ENCODE data around the gene ELP5. TPM values are rescaled to one million over a fixed set of nuclear protein-coding genes. Genes with fewer than 3 reads are reported as not detected.
A peak's percentile ranks its signal among the peaks of the same experiment; 100 is the strongest.

ELP5 gene
- total and polyA plus RNA-seq, 2 donors (not counting 3 experiments of a cell fraction or from before 2014, with no cell fraction given) = 44.4 to 54.7 TPM

DNA sequence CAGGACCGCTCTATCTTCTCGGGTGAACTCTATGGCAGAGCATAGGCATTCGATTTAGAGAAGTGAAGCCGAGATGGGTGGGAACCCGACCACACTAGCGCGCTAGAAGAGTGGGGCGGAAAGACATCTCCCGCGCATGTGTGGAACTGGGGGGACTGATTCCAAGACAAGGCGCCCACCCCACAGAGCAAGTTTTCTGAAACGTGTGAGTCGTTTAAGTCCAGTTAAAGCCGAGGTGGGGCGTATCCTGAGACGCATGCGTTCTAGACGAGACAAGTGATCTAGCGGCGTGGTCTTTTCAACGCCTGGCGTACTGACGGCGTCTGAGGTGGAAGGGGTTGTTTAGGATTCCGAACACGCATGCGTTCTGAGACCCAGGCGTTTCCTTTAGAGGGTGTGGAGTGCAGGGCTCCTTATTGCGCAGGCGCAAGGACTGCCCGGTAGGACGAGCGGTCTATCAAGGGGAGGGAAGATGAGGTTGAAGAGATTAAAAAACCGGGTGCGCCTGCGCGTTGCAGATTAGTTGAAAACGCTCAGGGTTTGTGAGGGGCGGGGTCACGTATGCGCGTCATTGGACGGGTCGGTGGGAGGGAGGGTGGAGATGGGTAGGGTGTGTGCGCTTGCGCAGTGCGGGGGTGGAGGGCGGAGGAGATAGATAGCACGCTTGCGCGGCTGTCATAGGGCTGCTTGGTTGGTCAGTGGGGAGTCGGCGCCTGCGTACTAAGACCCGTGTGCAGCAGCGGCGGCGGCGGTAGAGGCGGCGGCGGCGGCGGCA lies 55.1 kb downstream of the ELP5 start, which contains the start of gene EIF5A:
Gene EIF5A (plus strand): TSS at position 718 of the 775 bp plus-strand sequence. CDS start 2,008 bp downstream, outside the sequence.
- Histone ChIP-seq H3K79me2 (ENCODE audit: control insufficient read depth, insufficient read depth, low read length) (peaks cover 43% of the 10 kb centered on the region), H3K36me3 (ENCODE audit: control insufficient read depth in 2 of 2, extremely low read depth in 1 of 2, insufficient read depth in 2 of 2, low read length in 2 of 2) (peaks cover 22% of the 10 kb centered on the region in 2 experiments), H3K9me3 (replicated peaks; ENCODE audit: control insufficient read depth, insufficient read depth, low read length) (no peaks in the 10 kb centered on the region), H3K4me1 (ENCODE audit: control insufficient read depth, extremely low read depth, insufficient read depth, low read length) (peaks cover 12% of the 10 kb centered on the region), H3K4me3 (replicated peaks in 1 of 3; ENCODE audit: insufficient read depth in 1 of 3, low read depth in 1 of 3, low read length in 3 of 3) (peak within 1 kb of the TSS; percentile 71 to 93 (median 87)), H3K9me1 (replicated peaks; ENCODE audit: control insufficient read depth, extremely low read depth, insufficient read depth, low read length) (no peaks in the 10 kb centered on the region), H4K20me1 (replicated peaks; ENCODE audit: control insufficient read depth, extremely low read depth, insufficient read depth, low read length) (peaks cover 4% of the 10 kb centered on the region), H3K9ac (replicated peaks; ENCODE audit: extremely low read depth, insufficient read depth, low read length) (peak within 1 kb of the TSS; percentile 97), H3K4me2 (ENCODE audit: insufficient read depth, low read length) (peak within 1 kb of the TSS; percentile 80), H2AFZ (ENCODE audit: low read depth, low read length) (peak within 1 kb of the TSS; percentile 53), H3K27me3 (ENCODE audit: control insufficient read depth in 2 of 2, insufficient read depth in 2 of 2, low read length in 2 of 2) (no peaks in the 10 kb centered on the region), H3K27ac (ENCODE audit: insufficient read depth, low read depth, low read length) (peak within 1 kb of the TSS; percentile 83)
- ChIA-PET POLR2A (no interaction called here), CTCF (no interaction called here)
- peak; percentile 99 for FAIRE-seq
- TF ChIP-seq FOS (IDR thresholded peaks at IDR 0.05; ENCODE audit: borderline replicate concordance, insufficient read depth, low read length) = no peak
- TF ChIP-seq, protein P1, sequence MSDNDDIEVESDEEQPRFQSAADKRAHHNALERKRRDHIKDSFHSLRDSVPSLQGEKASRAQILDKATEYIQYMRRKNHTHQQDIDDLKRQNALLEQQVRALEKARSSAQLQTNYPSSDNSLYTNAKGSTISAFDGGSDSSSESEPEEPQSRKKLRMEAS (IDR thresholded peaks at IDR 0.05; ENCODE audit: insufficient read depth, insufficient read length) = peak; percentile 32
- TF ChIP-seq POLR2AphosphoS5 (IDR thresholded peaks at IDR 0.05; ENCODE audit: insufficient read depth, low read depth, low read length) = peak; percentile 79
- TF ChIP-seq JUN (IDR thresholded peaks at IDR 0.05; ENCODE audit: borderline replicate concordance, insufficient read depth, insufficient read length, low read depth) = no peak
- TF ChIP-seq POLR2A (IDR thresholded peaks at IDR 0.05; ENCODE audit: low read depth, low read length) = peak; percentile 83
- DNase-seq (ENCODE audit: low read depth, low spot score) = peak; percentile 100
- intact Hi-C loops (cut with micrococcal nuclease) = loop anchor here (2.0 kb wide), 1 partner anchor 92 kb away; no protein-coding TSS in a partner anchor
- TSS peak; percentile 47 for BruUV-seq (replicated peaks)
- dilution Hi-C loops (cut with MboI; ENCODE audit: extremely low pct_ligation_motif_present, low sequenced_read_pairs) = no loop called here
